Endothelial cell of umbilical vein (primary cell): ENCODE results near the gene PFN3.

Source experiments
- EZH2 ChIP-seq: IDR thresholded peaks from 2 replicates; pipeline ENCODE4 v1.6.1; 2012; ENCODE audit warnings: borderline replicate concordance, low read depth, mild to moderate bottlenecking, moderate library complexity, low read length, inconsistent platforms; ENCODE audit not compliant: severe bottlenecking
- TF ChIP-seq, protein P1 (sequence below), 2 donors: IDR thresholded peaks; 1 replicate in 1 of 2; 2 replicates in 1 of 2; pipeline ENCODE4 v1.5.1; 2011; ENCODE audit warnings: low read length in 2 of 2, mild to moderate bottlenecking in 2 of 2, moderate library complexity in 2 of 2, control low read depth in 1 of 2, inconsistent platforms in 1 of 2, low read depth in 1 of 2; ENCODE audit not compliant: insufficient read depth in 1 of 2; ENCODE audit errors: extremely low read depth in 1 of 2

DNA sequence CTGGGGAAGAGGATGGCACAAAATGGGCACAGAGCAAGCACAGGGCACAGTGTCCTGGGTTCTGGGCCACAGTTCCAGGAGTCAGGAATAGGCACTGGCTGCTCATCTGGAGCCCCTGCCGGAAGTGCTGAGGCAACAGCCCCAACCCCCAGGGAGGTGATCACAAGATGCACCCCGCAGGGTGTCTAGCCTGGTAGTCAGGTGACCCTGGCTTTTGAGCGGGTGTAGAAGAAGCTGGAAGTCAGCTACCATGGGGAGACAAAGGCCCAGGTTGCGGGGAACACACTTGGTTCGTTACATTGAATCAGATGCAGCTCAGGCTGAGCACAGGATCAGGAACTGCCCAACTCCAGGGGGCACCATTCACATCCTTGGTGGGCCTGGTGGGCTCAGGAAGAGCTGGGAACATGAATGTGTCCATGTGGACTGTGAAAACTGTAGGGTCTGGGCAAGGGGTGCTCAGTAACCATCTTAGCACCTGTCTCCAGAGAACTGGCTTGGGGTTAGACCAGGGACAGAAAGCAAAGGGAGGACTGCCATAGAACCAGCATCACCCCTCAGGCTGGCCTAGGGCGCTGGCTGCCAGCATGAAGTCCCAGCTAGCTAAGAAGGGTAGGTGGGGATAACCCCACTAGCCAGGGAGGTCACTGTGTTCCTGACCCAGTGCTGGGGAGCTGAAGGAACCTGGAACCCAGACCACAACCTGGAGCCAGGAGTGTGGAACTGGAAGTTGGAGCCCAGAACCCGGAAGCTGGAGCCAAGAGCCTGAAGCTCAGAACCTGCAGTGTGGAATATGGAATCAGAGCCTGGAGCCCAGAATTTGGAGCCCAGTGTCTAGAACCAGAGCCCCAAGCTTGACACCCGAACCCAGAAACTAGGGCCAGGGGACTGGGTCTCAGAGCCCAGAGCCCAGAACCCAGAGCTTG, 22.3 kb downstream of the PFN3 start:
- TF ChIP-seq EZH2: no peak
- TF ChIP-seq, protein P1, sequence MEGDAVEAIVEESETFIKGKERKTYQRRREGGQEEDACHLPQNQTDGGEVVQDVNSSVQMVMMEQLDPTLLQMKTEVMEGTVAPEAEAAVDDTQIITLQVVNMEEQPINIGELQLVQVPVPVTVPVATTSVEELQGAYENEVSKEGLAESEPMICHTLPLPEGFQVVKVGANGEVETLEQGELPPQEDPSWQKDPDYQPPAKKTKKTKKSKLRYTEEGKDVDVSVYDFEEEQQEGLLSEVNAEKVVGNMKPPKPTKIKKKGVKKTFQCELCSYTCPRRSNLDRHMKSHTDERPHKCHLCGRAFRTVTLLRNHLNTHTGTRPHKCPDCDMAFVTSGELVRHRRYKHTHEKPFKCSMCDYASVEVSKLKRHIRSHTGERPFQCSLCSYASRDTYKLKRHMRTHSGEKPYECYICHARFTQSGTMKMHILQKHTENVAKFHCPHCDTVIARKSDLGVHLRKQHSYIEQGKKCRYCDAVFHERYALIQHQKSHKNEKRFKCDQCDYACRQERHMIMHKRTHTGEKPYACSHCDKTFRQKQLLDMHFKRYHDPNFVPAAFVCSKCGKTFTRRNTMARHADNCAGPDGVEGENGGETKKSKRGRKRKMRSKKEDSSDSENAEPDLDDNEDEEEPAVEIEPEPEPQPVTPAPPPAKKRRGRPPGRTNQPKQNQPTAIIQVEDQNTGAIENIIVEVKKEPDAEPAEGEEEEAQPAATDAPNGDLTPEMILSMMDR (IDR thresholded peaks at IDR 0.05; ENCODE audit: extremely low read depth in 1 of 2, insufficient read depth in 1 of 2, low read depth in 1 of 2, low read length in 2 of 2): no peak
